Measurements from ENCODE around the gene COX5B.

GRCh38 chr2:97663626-97663961 lies 17.7 kb downstream of the COX5B start:
- TF ChIP-seq CTCF (IDR thresholded peaks at IDR 0.05) (no peak), POLR2A (IDR thresholded peaks at IDR 0.05) (no peak)

Data from right lobe of liver (tissue), 4 donors.